ENCODE measurements around the gene ARHGAP42. TPM values are rescaled to one million over a fixed set of nuclear protein-coding genes. Genes with fewer than 3 reads are reported as not detected.
"Not testable (repeated sequence)": the region's sequence is repeated elsewhere in the genome, so short reads cannot be mapped to it uniquely, and the experiment has no call there.

Gene ARHGAP42
- total RNA-seq, 1 donor from 2014 or later: 0.46 TPM

GRCh38 chr11:100870138-100870537 lies 183.1 kb downstream of the ARHGAP42 start:
- DNase-seq (ENCODE audit: low read depth, low spot score): no peak

GRCh38 chr11:100872951-100873740 lies 186.1 kb downstream of the ARHGAP42 start:
- DNase-seq (ENCODE audit: low read depth, low spot score): no peak

- no peak for DNase-seq (ENCODE audit: low read depth, low spot score)
Observed at GRCh38 chr11:100874203-100874602, 187.1 kb downstream of the ARHGAP42 start.

- no peak for DNase-seq (ENCODE audit: low read depth, low spot score)
Observed at GRCh38 chr11:100875521-100875869, 188.4 kb downstream of the ARHGAP42 start.

GRCh38 chr11:100876815-100877520 lies 189.9 kb downstream of the ARHGAP42 start:
- DNase-seq (ENCODE audit: low read depth, low spot score): no peak

DNA sequence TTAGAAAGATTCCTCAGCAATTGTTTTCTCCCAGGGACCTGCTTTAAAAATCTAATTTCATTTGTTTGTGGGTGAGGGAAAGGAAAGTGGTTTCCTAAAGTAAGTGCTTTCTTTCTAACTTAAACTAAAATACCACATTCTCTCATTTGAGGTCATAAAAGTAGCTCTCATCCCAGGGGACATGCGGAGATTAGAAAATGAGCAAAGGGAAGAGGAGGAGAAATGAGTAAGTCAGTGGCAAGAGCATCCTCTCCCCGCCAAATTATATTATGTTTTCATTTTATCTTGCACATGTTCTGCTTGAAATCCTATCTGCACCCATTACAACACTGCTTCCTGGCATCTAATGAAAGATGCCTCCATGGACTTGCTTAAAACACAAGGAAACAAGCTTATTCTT lies 191.4 kb downstream of the ARHGAP42 start:
- DNase-seq (ENCODE audit: low read depth, low spot score): no peak

GRCh38 chr11:100882957-100883356 lies 195.9 kb downstream of the ARHGAP42 start:
- no peak for DNase-seq (ENCODE audit: low read depth, low spot score)

- DNase-seq (ENCODE audit: low read depth, low spot score): no peak
Observed at GRCh38 chr11:100883830-100884229, 196.7 kb downstream of the ARHGAP42 start.

- DNase-seq (ENCODE audit: low read depth, low spot score): no peak
Observed at GRCh38 chr11:100887659-100888058, 200.6 kb downstream of the ARHGAP42 start.

- DNase-seq (ENCODE audit: low read depth, low spot score): no peak
Observed at GRCh38 chr11:100888836-100889235, 201.7 kb downstream of the ARHGAP42 start.

DNA sequence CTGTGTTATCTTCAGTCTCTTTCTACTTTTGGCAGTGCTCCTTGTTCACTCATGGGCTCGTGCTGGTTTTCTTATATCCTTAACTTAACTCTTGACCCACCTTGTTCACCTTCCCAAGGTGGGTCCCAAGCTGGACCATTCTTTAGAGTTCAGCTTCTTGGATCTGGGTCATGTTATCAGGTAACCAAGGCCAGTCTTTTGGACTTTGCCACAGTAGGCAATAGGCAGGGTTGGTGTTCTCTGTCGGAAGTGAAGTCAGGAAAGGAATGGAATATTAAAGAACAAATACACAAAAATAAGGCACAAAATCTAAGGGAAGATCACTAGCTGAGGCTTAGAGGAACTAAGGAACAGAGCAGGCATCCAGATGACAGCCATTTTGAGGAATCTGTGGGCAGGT lies 202.7 kb downstream of the ARHGAP42 start:
- no peak for DNase-seq (ENCODE audit: low read depth, low spot score)

- no peak for DNase-seq (ENCODE audit: low read depth, low spot score)
Observed at GRCh38 chr11:100890789-100891188, 203.7 kb downstream of the ARHGAP42 start.

DNA sequence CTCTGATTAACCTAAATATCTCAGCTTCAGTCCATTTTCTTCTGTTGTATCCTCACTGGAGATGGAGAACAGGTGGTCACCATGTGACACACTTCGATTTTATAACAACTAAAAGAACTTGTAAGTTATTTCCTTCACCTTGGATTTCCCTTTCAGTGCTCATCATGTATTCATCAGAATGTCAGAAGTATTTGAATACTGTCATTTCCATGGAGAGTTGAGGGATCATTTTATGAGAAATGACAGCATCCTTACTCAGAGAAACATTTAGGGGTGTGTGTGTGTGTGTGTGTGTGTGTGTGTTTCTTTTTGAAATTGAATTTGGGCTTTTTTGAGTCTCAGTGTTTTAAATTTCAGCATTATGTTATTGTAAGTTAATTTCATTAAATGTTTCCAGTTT lies 205.8 kb downstream of the ARHGAP42 start:
- DNase-seq (ENCODE audit: low read depth, low spot score): no peak

DNA sequence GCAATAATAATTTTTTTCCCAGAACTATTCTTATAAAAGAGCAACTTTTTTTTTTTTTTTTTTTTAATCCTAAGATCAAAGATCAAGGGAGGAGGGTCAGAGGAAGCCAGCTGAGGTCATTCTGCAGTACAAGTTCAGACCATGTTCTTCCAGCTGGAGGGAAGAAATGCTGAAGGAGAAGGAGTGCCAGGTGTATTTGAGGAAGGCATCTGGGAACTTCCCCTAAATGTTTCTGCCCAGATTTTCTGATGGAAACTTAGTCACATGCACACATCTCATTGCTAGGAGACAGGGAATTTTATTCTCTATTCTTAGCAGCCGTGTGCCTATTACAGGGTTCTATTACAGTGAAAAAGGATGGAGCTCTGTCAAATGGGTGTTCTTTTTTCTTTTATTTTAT lies 208.4 kb downstream of the ARHGAP42 start:
- DNase-seq (ENCODE audit: low read depth, low spot score): no peak

DNA sequence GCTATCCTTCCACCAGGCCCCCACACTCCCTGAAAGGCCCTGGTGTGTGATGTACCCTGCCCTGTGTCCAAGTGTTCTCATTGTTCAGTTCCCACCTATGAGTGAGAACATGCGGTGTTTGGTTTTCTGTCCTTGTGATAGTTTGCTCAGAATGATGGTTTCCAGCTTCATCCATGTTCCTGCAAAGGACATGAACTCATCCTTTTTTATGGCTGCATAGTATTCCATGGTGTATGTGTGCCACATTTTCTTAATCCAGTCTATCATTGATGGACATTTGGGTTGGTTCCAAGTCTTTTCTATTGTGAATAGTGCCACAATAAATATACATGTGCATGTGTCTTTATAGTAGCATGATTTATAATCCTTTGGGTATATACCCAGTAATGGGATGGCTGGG lies 208.9 kb downstream of the ARHGAP42 start:
- not testable (repeated sequence) for DNase-seq (ENCODE audit: low read depth, low spot score)

- DNase-seq (ENCODE audit: low read depth, low spot score): not testable (repeated sequence)
Observed at GRCh38 chr11:100901471-100901870, 214.4 kb downstream of the ARHGAP42 start.

GRCh38 chr11:100902454-100903141 lies 215.5 kb downstream of the ARHGAP42 start:
- DNase-seq (ENCODE audit: low read depth, low spot score): no peak

DNA sequence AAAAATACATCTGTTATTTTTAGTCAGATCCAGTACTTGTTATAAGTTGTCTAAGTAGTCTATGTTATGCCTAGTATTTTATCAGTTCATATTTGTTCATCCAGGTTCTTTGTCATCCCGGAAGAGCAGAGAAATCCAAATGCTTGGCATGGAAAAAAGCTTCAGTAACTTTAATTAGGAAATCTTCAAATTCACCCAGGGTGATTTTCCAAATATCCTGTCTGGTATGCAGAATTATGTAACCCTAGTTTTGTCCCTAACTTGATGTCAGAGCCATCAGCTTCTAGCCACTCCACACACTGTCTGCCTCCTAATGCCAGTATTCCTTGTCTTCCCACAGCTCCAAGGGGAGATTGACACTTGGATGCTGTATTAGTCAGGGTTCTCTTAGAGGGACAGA lies 216.2 kb downstream of the ARHGAP42 start:
- DNase-seq (ENCODE audit: low read depth, low spot score): no peak

DNA sequence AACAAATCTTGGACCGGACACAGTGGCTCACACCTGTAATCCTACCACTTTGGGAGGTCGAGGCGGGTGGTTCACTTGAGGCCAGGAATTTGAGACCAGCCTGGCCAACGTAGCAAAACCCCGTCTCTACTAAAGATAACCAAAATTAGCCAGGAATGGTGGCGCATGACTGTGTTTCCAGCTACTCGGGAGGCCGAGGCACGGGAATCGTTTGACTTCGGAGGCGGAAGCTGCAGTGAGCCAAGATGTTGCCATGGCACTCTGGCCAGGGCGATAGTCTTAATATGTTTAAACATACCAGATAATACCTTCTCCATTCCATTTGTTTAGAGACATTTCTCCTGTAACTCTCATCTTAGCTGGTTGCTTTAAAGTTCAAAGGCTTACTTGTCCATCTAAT lies 218.6 kb downstream of the ARHGAP42 start:
- no peak for DNase-seq (ENCODE audit: low read depth, low spot score)

GRCh38 chr11:100908746-100909145 lies 221.7 kb downstream of the ARHGAP42 start:
- no peak for DNase-seq (ENCODE audit: low read depth, low spot score)

- DNase-seq (ENCODE audit: low read depth, low spot score): no peak
Observed at GRCh38 chr11:100910808-100911207, 223.7 kb downstream of the ARHGAP42 start.

DNA sequence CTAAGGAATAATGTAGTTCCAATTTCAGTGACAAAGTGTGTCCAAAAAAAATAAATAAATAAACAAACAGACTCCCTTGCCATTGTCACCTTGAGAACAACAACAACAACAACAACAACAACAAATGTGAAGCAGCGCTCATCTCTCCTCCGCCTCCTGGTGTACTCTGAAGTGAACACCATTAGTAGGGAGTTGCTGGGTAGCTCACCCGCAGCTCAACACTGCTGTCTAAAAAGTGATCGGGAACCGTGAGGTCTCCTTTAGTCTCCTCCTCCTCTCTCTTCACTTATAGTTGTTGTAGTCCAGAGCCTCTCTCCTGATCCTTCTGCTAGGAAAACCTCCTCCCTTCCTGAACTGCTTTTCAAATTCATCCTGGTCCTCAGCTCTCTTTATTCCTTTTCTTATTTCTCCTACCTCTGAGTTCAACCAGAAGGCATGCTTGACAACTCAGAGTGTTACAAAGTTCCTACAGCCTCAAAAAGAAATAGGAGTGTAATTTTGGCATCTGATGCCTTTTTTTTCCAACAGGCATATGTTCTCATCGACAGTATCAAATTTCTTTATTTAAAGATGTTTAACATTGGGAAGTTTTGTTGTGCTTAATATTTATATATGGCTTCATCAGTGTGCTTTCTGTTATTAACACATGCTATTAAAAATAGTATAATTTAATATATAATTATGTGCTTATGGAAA lies 227.5 kb downstream of the ARHGAP42 start:
- DNase-seq (ENCODE audit: low read depth, low spot score): no peak

Data from pulmonary artery endothelial cell (primary cell).